Panc1 (cell line): ENCODE results near the gene MDN1. TPM values are rescaled to one million over a fixed set of nuclear protein-coding genes. Genes with fewer than 3 reads are reported as not detected.

Experiments
- ATAC-seq: fragments of 200-7000 bp; cut with Tn5 transposase; 2 replicates; pipeline ENCODE4 v1.9.1; 2020; ENCODE audit warnings: mild to moderate bottlenecking, moderate library complexity
- BruUV-seq: library from RNA; stranded (reverse); fragments of 400-500 nt; replicated peaks from 2 replicates; lab custom pipeline; 2021; lab: Mats Ljungman, UMichigan
- CTCF ChIA-PET: fragments of 300-600 bp; sonication (Branson Sonifier 250); formaldehyde crosslinking; loops from one replicate; lab custom pipeline; 2022; ENCODE audit warnings: antibody characterized with exemption; lab: Charles Lee
- POLR2A ChIA-PET: fragments of 300-600 bp; sonication (Branson Sonifier 250); formaldehyde crosslinking; loops from one replicate; lab custom pipeline; 2022; ENCODE audit warnings: antibody characterized with exemption; lab: Charles Lee
- DNase-seq: peaks from one replicate; pipeline ENCODE4 v3.0.0-alpha.2; 2010; ENCODE audit warnings: low read depth, low spot score
- H3K27ac ChIP-seq: 2 replicates; pipeline ENCODE4 v1.5.1; 2011; ENCODE audit warnings: mild to moderate bottlenecking, low read length, inconsistent platforms
- H3K27me3 ChIP-seq: fragments of 200-500 bp; sonication (Bioruptor generic); 2 replicates; pipeline ENCODE4 v1.6.0; 2014; ENCODE audit warnings: low read length, inconsistent platforms; ENCODE audit not compliant: control insufficient read depth, insufficient read depth
- H3K36me3 ChIP-seq: fragments of 200-500 bp; sonication (Bioruptor generic); 2 replicates; pipeline ENCODE4 v1.5.1; 2014; ENCODE audit warnings: inconsistent platforms, mild to moderate bottlenecking, low read length, moderate library complexity; ENCODE audit not compliant: control insufficient read depth, insufficient read depth
- H3K4me1 ChIP-seq: 2 replicates; pipeline ENCODE4 v1.5.1; 2011; ENCODE audit warnings: inconsistent platforms, mild to moderate bottlenecking, low read length, moderate library complexity; ENCODE audit not compliant: control insufficient read depth, insufficient read depth
- H3K4me3 ChIP-seq, 2 experiments: 2 replicates each; pipeline ENCODE4 v1.5.1; 2011 to 2012; ENCODE audit warnings: low read depth in 2 of 2, low read length in 2 of 2, mild to moderate bottlenecking in 2 of 2, inconsistent platforms in 1 of 2, moderate library complexity in 1 of 2
- H3K9me3 ChIP-seq: fragments of 200-500 bp; sonication (Bioruptor generic); 2 replicates; pipeline ENCODE4 v1.5.1; 2014; ENCODE audit warnings: low read depth, mild to moderate bottlenecking, inconsistent platforms, low read length, moderate library complexity; ENCODE audit not compliant: control insufficient read depth, insufficient read depth
- POLR2AphosphoS5 ChIP-seq: IDR thresholded peaks from 2 replicates; pipeline ENCODE4 v1.6.1; 2012; ENCODE audit warnings: mild to moderate bottlenecking, low read depth, low read length, moderate library complexity
- SIN3A ChIP-seq: IDR thresholded peaks from 2 replicates; pipeline ENCODE4 v1.6.1; 2012; ENCODE audit warnings: low read depth, mild to moderate bottlenecking, low read length, moderate library complexity, borderline replicate concordance; ENCODE audit not compliant: insufficient read depth
- TCF7L2 ChIP-seq: IDR thresholded peaks from 2 replicates; pipeline ENCODE4 v1.6.1; 2011; ENCODE audit warnings: mild to moderate bottlenecking, low read depth, low read length, inconsistent platforms
- in situ Hi-C: cut with HindIII; loops from 2 replicates; pipeline ENCODE4 v1.10.0; 2016; ENCODE audit warnings: low sequenced_read_pairs, low pct_unique_long_range_greater_than_20kb
- intact Hi-C: fragments of 100-400 bp; cut with micrococcal nuclease; formaldehyde crosslinking; loops from one replicate; pipeline ENCODE4 v1.10.0; 2022; ENCODE audit not compliant: unreplicated experiment
- total RNA-seq: library from RNA; stranded (reverse); gene quantifications from one replicate; pipeline ENCODE4 v1.2.1, GENCODE V29; 2021; ENCODE audit not compliant: unreplicated experiment
- TF ChIP-seq, protein P1 (sequence below): fragments of 450-650 bp; IDR thresholded peaks from 2 replicates; pipeline ENCODE4 v1.5.1; 2017; ENCODE audit warnings: mild to moderate bottlenecking
- TF ChIP-seq, protein P2 (sequence below), 2 experiments: IDR thresholded peaks; 2 replicates each; pipeline ENCODE4 v1.6.1; 2011 to 2012; ENCODE audit warnings: low read depth in 2 of 2, control low read depth in 1 of 2, low read length in 1 of 2, mild to moderate bottlenecking in 1 of 2, moderate library complexity in 1 of 2; ENCODE audit not compliant: insufficient read depth in 1 of 2

Gene MDN1
- total RNA-seq, 1 experiment from 2014 or later = 47.8 TPM

DNA sequence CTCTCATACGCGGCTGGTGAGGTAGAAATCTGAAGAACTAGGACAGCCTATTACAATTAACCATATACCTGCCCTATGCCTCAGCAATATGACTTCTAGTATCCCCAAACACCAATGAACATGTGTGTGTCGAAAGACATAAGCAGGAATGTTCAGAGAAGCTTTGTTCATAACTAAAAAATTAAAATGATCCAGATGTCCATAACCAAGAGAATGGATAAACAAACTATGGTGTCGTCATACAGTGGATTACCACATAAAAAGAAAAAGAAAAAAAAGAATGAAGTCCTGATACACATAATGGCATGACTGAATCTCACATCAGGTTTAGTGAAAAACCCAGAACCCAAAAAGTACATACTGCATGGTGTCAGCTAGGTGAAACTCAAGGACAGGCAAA lies 73.9 kb downstream of the MDN1 start:
- in situ Hi-C loops = no loop called here
- POLR2A ChIA-PET = no interaction called here
- CTCF ChIA-PET = interaction anchor here (0.6 kb wide), 1 partner anchor 137 kb away, joined by 4 read pairs; no protein-coding TSS in a partner anchor

DNA sequence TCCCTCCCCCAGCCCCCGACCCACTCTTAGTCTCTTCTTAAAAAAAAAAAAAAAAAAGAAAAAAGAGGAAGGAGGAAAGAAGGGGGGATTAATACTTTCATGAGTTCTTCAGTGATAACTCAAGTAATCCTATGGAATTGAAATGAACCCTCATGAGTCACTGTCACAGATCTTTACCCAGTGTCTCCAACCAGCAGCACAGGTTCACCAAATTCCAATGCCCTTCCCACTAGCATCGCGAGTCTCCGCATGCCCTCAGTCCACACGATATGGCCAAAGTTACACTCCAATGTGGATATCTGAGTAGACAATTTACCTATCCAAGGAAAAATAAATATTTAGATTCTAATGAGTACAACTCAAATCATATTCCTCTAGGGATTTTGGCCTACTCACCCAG lies 74.5 kb downstream of the MDN1 start:
- peaks cover 33% of the 10 kb centered on the region for H3K36me3 ChIP-seq
- H3K27me3 ChIP-seq = no peaks in the 10 kb centered on the region
- ChIA-PET POLR2A (interaction anchor here (0.6 kb wide), 1 partner anchor 81 kb away, joined by 4 read pairs; no protein-coding TSS in a partner anchor), CTCF (no interaction called here)
- intact Hi-C loops (no loop called here), in situ Hi-C loops (no loop called here)
- BruUV-seq = no TSS peak
- TF ChIP-seq, protein P1, sequence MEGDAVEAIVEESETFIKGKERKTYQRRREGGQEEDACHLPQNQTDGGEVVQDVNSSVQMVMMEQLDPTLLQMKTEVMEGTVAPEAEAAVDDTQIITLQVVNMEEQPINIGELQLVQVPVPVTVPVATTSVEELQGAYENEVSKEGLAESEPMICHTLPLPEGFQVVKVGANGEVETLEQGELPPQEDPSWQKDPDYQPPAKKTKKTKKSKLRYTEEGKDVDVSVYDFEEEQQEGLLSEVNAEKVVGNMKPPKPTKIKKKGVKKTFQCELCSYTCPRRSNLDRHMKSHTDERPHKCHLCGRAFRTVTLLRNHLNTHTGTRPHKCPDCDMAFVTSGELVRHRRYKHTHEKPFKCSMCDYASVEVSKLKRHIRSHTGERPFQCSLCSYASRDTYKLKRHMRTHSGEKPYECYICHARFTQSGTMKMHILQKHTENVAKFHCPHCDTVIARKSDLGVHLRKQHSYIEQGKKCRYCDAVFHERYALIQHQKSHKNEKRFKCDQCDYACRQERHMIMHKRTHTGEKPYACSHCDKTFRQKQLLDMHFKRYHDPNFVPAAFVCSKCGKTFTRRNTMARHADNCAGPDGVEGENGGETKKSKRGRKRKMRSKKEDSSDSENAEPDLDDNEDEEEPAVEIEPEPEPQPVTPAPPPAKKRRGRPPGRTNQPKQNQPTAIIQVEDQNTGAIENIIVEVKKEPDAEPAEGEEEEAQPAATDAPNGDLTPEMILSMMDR = no peak
- TF ChIP-seq, protein P2, sequence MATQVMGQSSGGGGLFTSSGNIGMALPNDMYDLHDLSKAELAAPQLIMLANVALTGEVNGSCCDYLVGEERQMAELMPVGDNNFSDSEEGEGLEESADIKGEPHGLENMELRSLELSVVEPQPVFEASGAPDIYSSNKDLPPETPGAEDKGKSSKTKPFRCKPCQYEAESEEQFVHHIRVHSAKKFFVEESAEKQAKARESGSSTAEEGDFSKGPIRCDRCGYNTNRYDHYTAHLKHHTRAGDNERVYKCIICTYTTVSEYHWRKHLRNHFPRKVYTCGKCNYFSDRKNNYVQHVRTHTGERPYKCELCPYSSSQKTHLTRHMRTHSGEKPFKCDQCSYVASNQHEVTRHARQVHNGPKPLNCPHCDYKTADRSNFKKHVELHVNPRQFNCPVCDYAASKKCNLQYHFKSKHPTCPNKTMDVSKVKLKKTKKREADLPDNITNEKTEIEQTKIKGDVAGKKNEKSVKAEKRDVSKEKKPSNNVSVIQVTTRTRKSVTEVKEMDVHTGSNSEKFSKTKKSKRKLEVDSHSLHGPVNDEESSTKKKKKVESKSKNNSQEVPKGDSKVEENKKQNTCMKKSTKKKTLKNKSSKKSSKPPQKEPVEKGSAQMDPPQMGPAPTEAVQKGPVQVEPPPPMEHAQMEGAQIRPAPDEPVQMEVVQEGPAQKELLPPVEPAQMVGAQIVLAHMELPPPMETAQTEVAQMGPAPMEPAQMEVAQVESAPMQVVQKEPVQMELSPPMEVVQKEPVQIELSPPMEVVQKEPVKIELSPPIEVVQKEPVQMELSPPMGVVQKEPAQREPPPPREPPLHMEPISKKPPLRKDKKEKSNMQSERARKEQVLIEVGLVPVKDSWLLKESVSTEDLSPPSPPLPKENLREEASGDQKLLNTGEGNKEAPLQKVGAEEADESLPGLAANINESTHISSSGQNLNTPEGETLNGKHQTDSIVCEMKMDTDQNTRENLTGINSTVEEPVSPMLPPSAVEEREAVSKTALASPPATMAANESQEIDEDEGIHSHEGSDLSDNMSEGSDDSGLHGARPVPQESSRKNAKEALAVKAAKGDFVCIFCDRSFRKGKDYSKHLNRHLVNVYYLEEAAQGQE (IDR thresholded peaks at IDR 0.05; ENCODE audit: insufficient read depth in 1 of 2, low read depth in 2 of 2, low read length in 1 of 2) = no peak
- no peak for TF ChIP-seq TCF7L2
- no peaks in the 10 kb centered on the region for H3K4me1 ChIP-seq
- ATAC-seq = no peak
- no peak overlapping the region for H3K4me3 ChIP-seq
- no peak for DNase-seq
- no peaks in the 10 kb centered on the region for H3K9me3 ChIP-seq
- H3K27ac ChIP-seq = no peak overlapping the region

More for the DNA sequence above, 73.9 kb downstream of the MDN1 start:
- TF ChIP-seq, protein P1 = no peak
- TF ChIP-seq, protein P2 (IDR thresholded peaks at IDR 0.05; ENCODE audit: insufficient read depth in 1 of 2, low read depth in 2 of 2, low read length in 1 of 2) = no peak
- TF ChIP-seq SIN3A (no peak), POLR2AphosphoS5 (no peak), TCF7L2 (no peak)
- ATAC-seq (no peak), DNase-seq (no peak)
- Histone ChIP-seq H3K4me3 (no peak overlapping the region), H3K9me3 (no peaks in the 10 kb centered on the region), H3K36me3 (peaks cover 28% of the 10 kb centered on the region), H3K27ac (no peak overlapping the region), H3K4me1 (no peaks in the 10 kb centered on the region), H3K27me3 (no peaks in the 10 kb centered on the region)
- intact Hi-C loops = no loop called here
- no TSS peak for BruUV-seq
